ENCODE data around the gene SPPL2B.

SPPL2B gene

GRCh38 chr19:2302319-2303210 lies 25.9 kb upstream of the SPPL2B start:
- DNase-seq: no peak

- no peak for DNase-seq
Observed at GRCh38 chr19:2303211-2303798, 25.2 kb upstream of the SPPL2B start.

- DNase-seq: no peak
Observed at GRCh38 chr19:2305452-2306280, 22.8 kb upstream of the SPPL2B start.

GRCh38 chr19:2306281-2306806 lies 22.1 kb upstream of the SPPL2B start:
- DNase-seq: no peak

- DNase-seq: no peak
Observed at GRCh38 chr19:2306971-2307370, 21.5 kb upstream of the SPPL2B start.

- no peak for DNase-seq
Observed at GRCh38 chr19:2307518-2308012, 20.9 kb upstream of the SPPL2B start.

- no peak for DNase-seq
Observed at GRCh38 chr19:2308114-2308556, 20.3 kb upstream of the SPPL2B start, which contains the start of gene LINGO3. Gene LINGO3 (minus strand): TSS chr19:2308154. CDS start chr19:2291776, 16,378 bp downstream.

- no peak for DNase-seq
Observed at GRCh38 chr19:2309734-2310362, 18.6 kb upstream of the SPPL2B start.

- no peak for DNase-seq
Observed at GRCh38 chr19:2311093-2311492, 17.4 kb upstream of the SPPL2B start.

GRCh38 chr19:2312820-2313501 lies 15.5 kb upstream of the SPPL2B start:
- DNase-seq: no peak

GRCh38 chr19:2315121-2315817 lies 13.2 kb upstream of the SPPL2B start:
- DNase-seq: no peak

GRCh38 chr19:2315818-2316353 lies 12.6 kb upstream of the SPPL2B start:
- DNase-seq: no peak

- no peak for DNase-seq
Observed at GRCh38 chr19:2317300-2317699, 11.2 kb upstream of the SPPL2B start.

GRCh38 chr19:2317756-2318155 lies 10.7 kb upstream of the SPPL2B start:
- no peak for DNase-seq

GRCh38 chr19:2318923-2319322 lies 9.6 kb upstream of the SPPL2B start:
- no peak for DNase-seq

- no peak for DNase-seq
Observed at GRCh38 chr19:2319551-2319950, 8.9 kb upstream of the SPPL2B start.

GRCh38 chr19:2320049-2320448 lies 8.4 kb upstream of the SPPL2B start:
- DNase-seq: no peak

- DNase-seq: no peak
Observed at GRCh38 chr19:2320939-2321338, 7.5 kb upstream of the SPPL2B start.

- DNase-seq: no peak
Observed at GRCh38 chr19:2321565-2322283, 6.8 kb upstream of the SPPL2B start.

- DNase-seq: no peak
Observed at GRCh38 chr19:2323707-2324106, 4.8 kb upstream of the SPPL2B start.

Data from SIG-M5 (cell line).